Calu3 (cell line): Measurements from ENCODE around the gene TOP3A. TPM values are rescaled to one million over a fixed set of nuclear protein-coding genes. Genes with fewer than 3 reads are reported as not detected.

Experiments
- BruUV-seq: library from RNA; stranded (reverse); fragments of 400-500 nt; replicated peaks from 2 replicates; lab custom pipeline; 2021; lab: Mats Ljungman, UMichigan
- CTCF ChIA-PET: fragments of 300-600 bp; sonication (Branson Sonifier 250); formaldehyde crosslinking; loops from one replicate; lab custom pipeline; 2022; ENCODE audit warnings: antibody characterized with exemption; lab: Charles Lee
- DNase-seq: peaks from one replicate; pipeline ENCODE4 v3.0.0; 2022
- H3K27ac Mint-ChIP-seq: one replicate; pipeline ENCODE4 v1.8.0; 2022; ENCODE audit warnings: mixed read lengths; ENCODE audit not compliant: unreplicated experiment
- H3K27me3 Mint-ChIP-seq: one replicate; pipeline ENCODE4 v1.8.0; 2022; ENCODE audit warnings: mixed read lengths; ENCODE audit not compliant: unreplicated experiment
- H3K36me3 Mint-ChIP-seq: one replicate; pipeline ENCODE4 v1.8.0; 2022; ENCODE audit warnings: mild to moderate bottlenecking, moderate library complexity, mixed read lengths; ENCODE audit not compliant: insufficient read depth, unreplicated experiment
- H3K4me1 Mint-ChIP-seq: one replicate; pipeline ENCODE4 v1.8.0; 2022; ENCODE audit warnings: mild to moderate bottlenecking, low read depth, mixed read lengths; ENCODE audit not compliant: unreplicated experiment
- H3K4me3 Mint-ChIP-seq: one replicate; pipeline ENCODE4 v1.8.0; 2022; ENCODE audit warnings: mild to moderate bottlenecking, low read depth, moderate library complexity, mixed read lengths; ENCODE audit not compliant: unreplicated experiment
- H3K9me3 Mint-ChIP-seq: one replicate; pipeline ENCODE4 v1.8.0; 2022; ENCODE audit warnings: low read depth, mixed read lengths; ENCODE audit not compliant: unreplicated experiment
- CTCF ChIP-seq: fragments of 200-600 bp; IDR thresholded peaks from one replicate; pipeline ENCODE4 v1.8.0; 2022; ENCODE audit warnings: antibody characterized with exemption; ENCODE audit not compliant: unreplicated experiment
- intact Hi-C: fragments of 100-400 bp; cut with micrococcal nuclease; formaldehyde crosslinking; loops from one replicate; pipeline ENCODE4 v1.10.0; 2022; ENCODE audit not compliant: unreplicated experiment
- total RNA-seq: library from RNA; stranded (reverse); gene quantifications from 2 replicates; pipeline ENCODE4 v1.2.3, GENCODE V29; 2022

Gene TOP3A
- total RNA-seq, 1 experiment from 2014 or later = 39.7 TPM

DNA sequence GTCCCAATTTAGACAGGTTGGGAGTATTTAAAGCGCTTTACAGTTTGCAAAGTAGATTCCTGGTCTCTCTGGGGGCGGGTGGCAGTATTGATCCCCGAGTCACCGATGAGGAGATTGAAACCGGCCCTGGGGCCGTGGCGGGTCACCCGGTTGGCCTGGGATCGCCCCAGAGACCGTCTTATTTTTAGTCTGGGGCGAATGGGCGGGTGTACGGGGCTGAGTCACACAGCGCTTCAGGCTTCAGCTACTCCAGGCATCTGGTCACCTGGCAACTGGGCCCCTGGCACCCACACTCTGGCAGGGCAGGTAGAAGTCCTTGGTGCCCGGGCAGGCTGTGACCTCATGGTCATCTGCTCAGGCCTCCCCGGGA is 53.7 kb downstream of the TOP3A start:
- no peak for TF ChIP-seq CTCF
- Mint-ChIP-seq H3K4me3 (peak overlapping the region; percentile 84), H3K4me1 (no peaks in the 10 kb centered on the region), H3K27ac (peak overlapping the region; percentile 54), H3K27me3 (no peaks in the 10 kb centered on the region), H3K9me3 (no peaks in the 10 kb centered on the region), H3K36me3 (peaks cover 55% of the 10 kb centered on the region)
- CTCF ChIA-PET = no interaction called here
- BruUV-seq = no TSS peak
- intact Hi-C loops = no loop called here
- DNase-seq = peak; percentile 68

GRCh38 chr17:18260332-18261145 is 54.3 kb downstream of the TOP3A start, which contains the start of gene MIEF2:
TSS of gene MIEF2 (plus strand) at chr17:18260662. CDS start at chr17:18262721, 2,059 bp downstream.
- TF ChIP-seq CTCF = no peak
- DNase-seq = peak; percentile 92
- intact Hi-C loops = no loop called here
- Mint-ChIP-seq H3K4me3 (peak within 1 kb of the TSS; percentile 84), H3K27ac (peak within 1 kb of the TSS; percentile 87), H3K27me3 (no peaks in the 10 kb centered on the region), H3K36me3 (peaks cover 55% of the 10 kb centered on the region), H3K9me3 (no peaks in the 10 kb centered on the region), H3K4me1 (no peaks in the 10 kb centered on the region)
- TSS peak; percentile 42 for BruUV-seq
- CTCF ChIA-PET = interaction anchor here (1.6 kb wide), 1 partner anchor 18 kb away, joined by 3 read pairs; no protein-coding TSS in a partner anchor

DNA sequence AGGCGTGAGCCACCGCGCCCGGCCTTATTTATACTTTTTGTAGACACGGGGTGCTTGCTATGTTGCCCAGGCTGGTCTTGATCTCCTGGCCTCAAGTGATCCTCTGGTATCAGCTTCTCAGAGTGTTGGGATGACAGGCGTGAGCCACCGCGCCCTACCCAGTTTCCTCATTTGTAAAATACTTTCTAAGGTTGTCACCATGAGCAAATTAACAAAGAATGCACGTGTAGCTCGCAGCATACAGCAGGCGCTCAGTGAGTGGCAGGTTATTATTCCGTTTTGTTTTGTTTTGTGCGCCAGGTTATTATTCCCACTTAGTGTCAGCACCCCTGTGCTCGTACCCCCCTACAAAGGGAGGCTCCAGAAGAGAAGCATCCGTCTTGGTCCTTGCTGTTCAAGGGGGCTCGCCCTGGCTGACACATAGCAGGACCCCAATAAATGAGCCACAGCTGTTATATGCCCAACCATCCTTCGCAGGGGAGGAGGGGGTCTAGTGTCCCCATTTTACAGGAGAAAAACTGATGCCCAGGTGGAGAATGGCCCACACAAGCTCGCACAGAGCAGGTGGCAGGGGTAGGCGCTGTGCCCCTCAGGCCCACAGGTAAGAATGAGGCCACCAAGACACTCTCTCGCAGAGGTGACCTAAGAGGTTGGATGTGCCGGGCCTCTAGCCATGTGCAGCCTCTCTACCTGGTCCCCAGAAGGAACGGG is 55.0 kb downstream of the TOP3A start:
- no peaks in the 10 kb centered on the region for H3K9me3 Mint-ChIP-seq
- peak; percentile 67 for DNase-seq
- H3K36me3 Mint-ChIP-seq = peaks cover 61% of the 10 kb centered on the region
- H3K27me3 Mint-ChIP-seq = no peaks in the 10 kb centered on the region
- H3K27ac Mint-ChIP-seq = peak overlapping the region; percentile 87
- CTCF ChIA-PET = interaction anchor here (1.6 kb wide), 1 partner anchor 18 kb away, joined by 3 read pairs; no protein-coding TSS in a partner anchor
- H3K4me3 Mint-ChIP-seq = peak overlapping the region; percentile 84
- H3K4me1 Mint-ChIP-seq = no peaks in the 10 kb centered on the region
- no peak for TF ChIP-seq CTCF
- TSS peak; percentile 11 for BruUV-seq
- intact Hi-C loops = no loop called here

DNA sequence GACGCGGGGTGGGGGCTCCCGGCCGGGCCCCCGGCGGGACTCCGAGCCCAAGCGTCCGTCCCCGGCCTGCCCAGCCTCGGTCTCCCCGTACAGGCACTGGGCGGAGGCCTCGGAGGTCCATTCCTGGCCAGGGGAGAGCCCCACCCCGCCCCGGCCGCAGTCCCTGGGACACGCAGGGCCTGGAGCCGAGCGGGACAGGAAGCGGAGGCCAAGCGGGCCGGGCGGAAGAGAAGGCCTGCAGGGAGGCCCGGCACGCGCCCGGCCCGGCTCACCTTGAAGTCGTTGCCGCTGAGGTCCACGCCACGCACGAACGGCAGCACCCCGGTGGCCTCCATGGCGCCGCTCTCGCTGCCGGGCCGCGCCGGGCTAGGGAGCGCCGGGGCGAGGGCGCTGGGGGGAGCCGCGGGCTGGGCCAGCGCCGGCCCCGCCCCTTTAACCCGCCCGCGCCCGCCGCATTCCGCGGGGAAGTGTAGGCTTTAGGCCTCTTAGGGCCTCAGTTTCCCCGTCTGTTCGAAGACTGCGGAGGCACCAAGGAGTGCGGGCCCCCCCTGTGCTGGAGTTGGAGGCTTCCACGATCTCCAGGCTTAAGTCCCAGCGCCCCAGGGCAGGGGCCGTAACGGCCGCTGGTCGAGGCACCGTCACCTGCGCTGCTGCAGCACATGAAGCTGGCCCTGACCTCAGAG is 56.3 kb downstream of the TOP3A start, which contains the start of gene FLII:
Gene FLII (minus strand): TSS at position 383 of the 683 bp plus-strand sequence. CDS start 48 bp downstream, at position 335.
- BruUV-seq = no TSS peak
- CTCF ChIA-PET = no interaction called here
- peak; percentile 50 for DNase-seq
- Mint-ChIP-seq H3K27me3 (no peaks in the 10 kb centered on the region), H3K4me1 (no peaks in the 10 kb centered on the region), H3K27ac (peak within 1 kb of the TSS; percentile 87), H3K36me3 (peaks cover 70% of the 10 kb centered on the region), H3K9me3 (no peaks in the 10 kb centered on the region), H3K4me3 (peak within 1 kb of the TSS; percentile 84)
- intact Hi-C loops = no loop called here
- no peak for TF ChIP-seq CTCF
